Muscle layer of colon (tissue), 2 donors: ENCODE measurements around the gene NAT16.
"Not testable (repeated sequence)": the region's sequence is repeated elsewhere in the genome, so short reads cannot be mapped to it uniquely, and the experiment has no call there.

Source experiments
- H3K27ac ChIP-seq: one replicate; pipeline ENCODE4 v1.7.0; 2013; ENCODE audit warnings: low read depth, mild to moderate bottlenecking, low read length, moderate library complexity
- H3K27me3 ChIP-seq, 2 donors: one replicate each; pipeline ENCODE4 v1.7.0; 2013; ENCODE audit warnings: low read length in 2 of 2, mild to moderate bottlenecking in 2 of 2; ENCODE audit not compliant: insufficient read depth in 2 of 2, control insufficient read depth in 1 of 2
- H3K36me3 ChIP-seq: one replicate; pipeline ENCODE4 v1.7.0; 2013; ENCODE audit warnings: mild to moderate bottlenecking, low read length; ENCODE audit not compliant: insufficient read depth
- H3K4me1 ChIP-seq: one replicate; pipeline ENCODE4 v1.7.0; 2013; ENCODE audit warnings: mild to moderate bottlenecking, low read length; ENCODE audit not compliant: insufficient read depth
- H3K4me3 ChIP-seq, 2 donors: one replicate each; pipeline ENCODE4 v1.7.0; 2013; ENCODE audit warnings: low read length in 2 of 2, low read depth in 1 of 2, mild to moderate bottlenecking in 1 of 2, moderate library complexity in 1 of 2
- H3K9ac ChIP-seq: one replicate; pipeline ENCODE4 v1.7.0; 2013; ENCODE audit warnings: low read length
- H3K9me3 ChIP-seq: one replicate; pipeline ENCODE4 v1.7.0; 2013; ENCODE audit warnings: mild to moderate bottlenecking, low read length
- donor health status: abdominal sarcoma.
- donor health status: Adenocarcinoma of cecum.

The NAT16 gene

DNA sequence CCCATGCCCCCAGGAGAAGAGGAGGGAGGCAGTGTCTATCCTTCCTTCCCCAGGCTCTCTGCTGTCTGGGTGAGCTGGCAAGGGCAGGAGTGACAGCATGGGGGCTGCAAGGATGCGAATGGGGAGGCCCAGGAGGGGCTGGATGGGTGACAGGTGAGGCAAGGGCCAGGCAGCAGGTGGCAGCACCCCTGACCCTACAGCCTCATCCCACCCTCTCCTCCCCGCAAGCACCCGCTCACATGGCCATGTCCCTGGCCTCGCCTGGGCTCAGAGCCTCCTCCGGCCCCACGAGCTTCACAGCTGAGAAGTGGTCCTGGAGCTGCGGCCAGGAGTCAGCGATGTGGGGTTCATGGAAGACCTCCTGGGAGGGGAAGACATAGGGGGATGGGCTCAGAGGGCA lies 31.9 kb upstream of the NAT16 start:
- Histone ChIP-seq H3K9ac (no peak overlapping the region), H3K4me1 (peaks cover 14% of the 10 kb centered on the region), H3K36me3 (peaks cover 44% of the 10 kb centered on the region), H3K4me3 (no peak overlapping the region), H3K27me3 (no peaks in the 10 kb centered on the region), H3K27ac (no peak overlapping the region), H3K9me3 (no peaks in the 10 kb centered on the region)

DNA sequence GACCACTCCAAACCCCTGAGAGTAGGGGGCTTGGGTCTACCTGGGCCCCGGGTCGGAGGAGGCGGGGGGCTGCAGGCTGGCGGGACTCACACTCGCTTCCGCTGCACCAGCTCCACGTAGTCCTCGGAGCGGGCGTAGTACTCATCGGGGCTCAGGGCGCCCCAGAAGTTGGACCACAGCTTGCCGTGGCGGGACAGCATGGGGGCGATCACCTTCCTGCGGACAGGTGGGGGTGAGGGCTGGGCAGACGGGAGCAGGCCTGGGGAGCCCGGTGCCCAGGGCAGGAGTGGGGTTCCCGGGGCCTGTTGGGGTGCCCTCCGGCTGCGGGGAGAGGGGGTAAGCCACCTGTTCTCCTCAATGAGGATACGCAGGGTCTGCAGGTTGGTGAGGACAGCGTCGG lies 31.4 kb upstream of the NAT16 start:
- Histone ChIP-seq H3K9ac (no peak overlapping the region), H3K4me3 (no peak overlapping the region), H3K9me3 (no peaks in the 10 kb centered on the region), H3K36me3 (peaks cover 44% of the 10 kb centered on the region), H3K27ac (no peak overlapping the region), H3K4me1 (peaks cover 11% of the 10 kb centered on the region), H3K27me3 (no peaks in the 10 kb centered on the region)

DNA sequence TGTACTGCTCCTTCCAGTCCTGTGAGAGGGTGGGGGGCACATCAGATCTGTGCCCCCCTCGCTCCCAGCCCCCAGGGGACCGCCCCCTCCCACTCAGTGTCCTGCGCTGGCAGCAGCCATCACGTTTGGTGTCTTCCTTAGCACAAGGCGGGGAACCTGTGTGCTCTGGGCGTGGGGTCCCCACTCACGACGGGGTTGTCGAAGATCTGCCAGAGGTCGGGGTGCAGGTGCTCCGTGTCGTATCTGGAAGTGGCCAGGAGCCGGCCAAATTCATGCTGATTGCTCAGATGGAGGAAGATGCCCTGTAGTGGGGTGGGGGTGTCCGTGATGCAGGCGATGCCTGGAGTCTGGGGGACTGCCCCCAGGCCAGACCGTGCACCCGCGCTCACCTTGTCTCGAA lies 30.1 kb upstream of the NAT16 start:
- peaks cover 4% of the 10 kb centered on the region for H3K4me1 ChIP-seq
- H3K9ac ChIP-seq, result no peak overlapping the region
- H3K27me3 ChIP-seq, result no peaks in the 10 kb centered on the region
- H3K4me3 ChIP-seq, result no peak overlapping the region
- H3K27ac ChIP-seq, result no peak overlapping the region
- no peaks in the 10 kb centered on the region for H3K9me3 ChIP-seq
- peaks cover 39% of the 10 kb centered on the region for H3K36me3 ChIP-seq

DNA sequence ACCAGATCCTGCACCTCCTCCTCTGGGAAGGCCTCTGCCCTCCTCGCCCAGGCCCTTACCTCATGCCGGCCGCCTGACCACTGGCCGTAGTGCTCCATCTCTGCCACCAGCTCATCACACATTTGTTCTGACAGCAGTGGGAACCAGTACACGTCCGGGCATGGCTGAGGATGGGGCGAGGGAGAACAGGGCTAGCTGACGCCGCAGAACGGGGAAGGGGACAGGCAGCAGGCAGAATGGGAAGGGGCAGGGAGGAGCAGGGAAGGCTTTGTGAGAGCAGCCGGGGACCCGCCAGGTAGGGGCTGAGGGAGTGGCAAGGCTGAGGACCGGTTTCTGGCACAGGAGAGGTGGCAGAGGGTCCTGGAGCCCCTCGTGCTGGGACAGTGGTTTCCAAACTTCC lies 28.7 kb upstream of the NAT16 start:
- Histone ChIP-seq H3K36me3 (peaks cover 34% of the 10 kb centered on the region), H3K4me1 (no peaks in the 10 kb centered on the region), H3K27me3 (no peaks in the 10 kb centered on the region), H3K27ac (no peak overlapping the region), H3K9me3 (no peaks in the 10 kb centered on the region), H3K9ac (no peak overlapping the region), H3K4me3 (no peak overlapping the region)

- no peaks in the 10 kb centered on the region for H3K9me3 ChIP-seq
- H3K27me3 ChIP-seq, result peaks cover 0 to 9% of the 10 kb centered on the region in 2 donors
- H3K36me3 ChIP-seq, result peaks cover 31% of the 10 kb centered on the region
- no peaks in the 10 kb centered on the region for H3K4me1 ChIP-seq
- no peak overlapping the region for H3K4me3 ChIP-seq
- no peak overlapping the region for H3K9ac ChIP-seq
- H3K27ac ChIP-seq, result no peak overlapping the region
These were observed 27.4 kb upstream of the NAT16 start for GRCh38 chr7:101207459-101207858.

DNA sequence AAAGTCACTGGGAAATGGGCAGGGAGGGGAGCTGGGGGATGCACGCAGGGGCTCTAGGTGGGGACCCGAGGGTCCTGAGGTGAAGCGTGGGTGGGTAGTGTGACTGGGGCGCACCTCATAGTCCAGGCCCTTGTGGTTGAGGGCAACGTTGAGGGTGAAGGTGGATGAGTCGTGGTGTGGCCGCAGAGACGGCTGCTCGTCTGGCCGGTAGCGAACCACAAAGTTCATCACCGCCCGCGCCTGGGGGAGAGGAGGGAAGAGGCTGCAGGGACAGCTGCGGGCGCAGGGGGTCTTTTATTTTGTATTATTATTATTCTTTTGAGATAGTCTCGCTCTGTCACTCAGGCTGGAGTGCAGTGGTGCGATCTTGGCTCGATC lies 26.6 kb upstream of the NAT16 start:
- H3K27me3 ChIP-seq, result peaks cover 0 to 17% of the 10 kb centered on the region in 2 donors
- no peaks in the 10 kb centered on the region for H3K4me1 ChIP-seq
- peaks cover 23% of the 10 kb centered on the region for H3K36me3 ChIP-seq
- H3K9ac ChIP-seq, result no peak overlapping the region
- H3K27ac ChIP-seq, result no peak overlapping the region
- H3K9me3 ChIP-seq, result no peaks in the 10 kb centered on the region
- H3K4me3 ChIP-seq, result no peak overlapping the region

- Histone ChIP-seq H3K36me3 (peaks cover 18% of the 10 kb centered on the region), H3K9ac (no peak overlapping the region), H3K9me3 (no peaks in the 10 kb centered on the region), H3K4me3 (no peak overlapping the region), H3K27me3 (peaks cover 0 to 23% of the 10 kb centered on the region in 2 donors), H3K27ac (no peak overlapping the region), H3K4me1 (no peaks in the 10 kb centered on the region)
These were observed 26.0 kb upstream of the NAT16 start for GRCh38 chr7:101205901-101206664.

GRCh38 chr7:101203740-101204738 lies 23.9 kb upstream of the NAT16 start:
- H3K36me3 ChIP-seq, H3K27ac ChIP-seq, H3K9me3 ChIP-seq, H3K4me1 ChIP-seq, H3K4me3 ChIP-seq, H3K9ac ChIP-seq: not testable (repeated sequence)
- H3K27me3 ChIP-seq, result peaks cover 10 to 37% of the 10 kb centered on the region in 2 donors

DNA sequence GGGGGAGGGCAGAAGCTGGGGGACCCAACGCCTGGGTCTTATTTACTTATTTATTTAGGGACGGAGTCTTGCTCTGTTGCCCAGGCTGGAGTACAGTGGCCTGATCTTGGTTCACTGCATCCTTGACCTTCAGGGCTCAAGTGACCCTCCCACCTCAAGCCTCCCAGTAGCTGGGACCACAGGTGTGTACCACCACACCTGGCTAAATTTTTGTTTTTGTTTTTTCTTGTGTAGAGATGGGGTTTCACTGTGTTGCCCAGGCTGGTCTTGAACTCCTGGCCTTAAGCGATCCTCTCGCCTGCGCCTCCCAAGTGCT lies 22.5 kb upstream of the NAT16 start:
- Histone ChIP-seq H3K4me3 (no peak overlapping the region), H3K4me1 (no peaks in the 10 kb centered on the region), H3K27me3 (peaks cover 10 to 37% of the 10 kb centered on the region in 2 donors), H3K36me3 (no peaks in the 10 kb centered on the region), H3K9me3 (no peaks in the 10 kb centered on the region), H3K27ac (no peak overlapping the region), H3K9ac (no peak overlapping the region)

- Histone ChIP-seq H3K36me3 (no peaks in the 10 kb centered on the region), H3K9me3 (no peaks in the 10 kb centered on the region), H3K9ac (no peak overlapping the region), H3K27ac (no peak overlapping the region), H3K27me3 (peaks cover 10 to 37% of the 10 kb centered on the region in 2 donors), H3K4me3 (no peak overlapping the region), H3K4me1 (no peaks in the 10 kb centered on the region)
These were observed 21.9 kb upstream of the NAT16 start for GRCh38 chr7:101201695-101202602.
